GM10266 (cell line): ENCODE measurements around the gene MET.
"Not testable (repeated sequence)": the region's sequence is repeated elsewhere in the genome, so short reads cannot be mapped to it uniquely, and the experiment has no call there.

Experiments used
- DNase-seq: peaks from one replicate; pipeline ENCODE4 v3.0.0; 2012; ENCODE audit errors: extremely low spot score
- CTCF ChIP-seq: IDR thresholded peaks from 2 replicates; pipeline ENCODE4 v1.5.1; 2012; ENCODE audit warnings: mild to moderate bottlenecking, low read depth; ENCODE audit not compliant: control insufficient read depth, insufficient read depth; ENCODE audit errors: missing control alignments

MET gene

GRCh38 chr7:116647861-116648260 lies 24.1 kb upstream of the MET start:
- DNase-seq, result no peak
- TF ChIP-seq CTCF, result no peak

GRCh38 chr7:116650436-116650835 lies 21.6 kb upstream of the MET start:
- no peak for TF ChIP-seq CTCF
- no peak for DNase-seq

DNA sequence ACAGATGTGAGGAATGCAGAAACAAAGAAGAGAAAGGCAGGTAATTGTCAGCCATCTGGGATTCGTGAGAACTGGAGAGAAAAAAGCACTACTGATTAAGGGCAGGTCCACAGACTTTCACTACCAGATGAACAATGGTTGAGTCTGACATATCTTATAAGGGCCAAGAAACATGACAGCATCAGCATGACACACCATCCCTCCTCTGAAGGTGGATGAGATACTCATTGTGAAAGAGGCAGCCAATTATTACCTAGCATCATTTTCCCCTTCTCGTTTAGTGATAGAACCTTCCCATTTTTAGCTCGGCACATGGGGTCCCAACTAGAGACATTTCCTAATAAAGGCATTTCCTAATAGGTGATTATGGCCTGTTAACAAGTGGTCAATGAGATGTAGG lies 19.2 kb upstream of the MET start:
- TF ChIP-seq CTCF, result no peak
- DNase-seq, result no peak

DNA sequence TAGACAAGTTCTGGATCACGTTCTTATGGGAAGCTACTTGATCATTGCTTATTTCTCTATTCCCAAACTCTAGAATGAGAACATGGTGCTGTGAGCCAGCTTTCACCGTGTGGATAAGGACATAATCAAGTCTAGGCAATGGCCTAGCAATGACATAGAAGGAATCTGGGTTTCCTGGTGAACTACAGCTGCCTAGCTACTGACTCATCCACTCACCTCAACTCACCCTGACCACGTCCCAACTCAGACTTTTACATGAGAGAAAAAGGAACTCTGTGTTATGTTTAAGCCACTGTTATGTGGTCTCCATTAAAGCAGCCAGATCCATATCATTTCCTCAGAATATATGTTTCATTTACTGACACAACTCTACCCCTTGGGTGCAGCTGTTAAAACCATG lies 18.8 kb upstream of the MET start:
- no peak for DNase-seq
- no peak for TF ChIP-seq CTCF

GRCh38 chr7:116653646-116654045 lies 18.4 kb upstream of the MET start:
- TF ChIP-seq CTCF, result no peak
- no peak for DNase-seq

DNA sequence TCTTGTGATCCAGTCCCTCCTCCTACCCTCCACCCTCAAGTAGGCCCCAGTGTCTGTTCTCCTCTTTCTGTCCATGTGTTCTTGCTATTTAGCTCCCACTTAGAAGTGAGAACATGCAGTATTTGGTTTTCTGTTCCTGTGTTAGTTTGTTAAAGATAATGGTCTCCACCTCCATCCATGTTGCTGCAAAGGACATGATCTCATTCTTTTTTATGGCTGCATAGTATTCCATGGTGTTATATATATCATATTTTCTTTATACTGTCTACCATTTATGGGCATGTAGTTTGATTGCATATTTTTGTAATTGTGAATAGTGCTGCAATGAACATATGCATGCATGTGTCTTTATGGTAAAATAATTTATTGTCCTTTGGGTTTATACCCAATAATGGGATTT lies 12.7 kb upstream of the MET start:
- DNase-seq, result not testable (repeated sequence)

- no peak for TF ChIP-seq CTCF
- no peak for DNase-seq
Measured at GRCh38 chr7:116661865-116662264, 10.1 kb upstream of the MET start.

DNA sequence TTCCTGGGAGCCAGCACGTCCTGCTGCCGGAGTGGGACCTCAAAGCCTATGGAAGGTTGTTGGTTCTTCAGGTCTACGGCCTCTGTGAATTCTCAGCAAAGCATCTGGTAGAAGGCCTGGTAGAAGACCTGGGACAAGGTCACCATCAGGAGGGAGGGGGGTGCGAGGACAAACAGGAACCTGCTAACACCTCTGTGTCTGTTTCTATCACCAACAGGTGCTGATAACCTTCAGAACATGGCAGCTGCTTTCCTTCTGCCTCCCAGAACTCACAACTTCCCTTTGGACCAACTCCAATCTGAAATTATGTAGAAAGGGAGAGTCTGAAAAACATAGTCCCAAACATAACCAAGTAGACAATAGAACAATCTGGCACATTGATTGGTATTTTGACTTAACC lies 8.3 kb upstream of the MET start:
- TF ChIP-seq CTCF, result no peak
- DNase-seq, result no peak
